NCI-H510A treated with DMSO at 0.1 percent for 48 hours (cell line): ENCODE data around the gene NPTN.
"Not testable (repeated sequence)": the region's sequence is repeated elsewhere in the genome, so short reads cannot be mapped to it uniquely, and the experiment has no call there.

Experiments used
- DNase-seq: peaks from one replicate; lab custom pipeline; 2025; lab: John Stamatoyannopoulos, UW

NPTN gene

GRCh38 chr15:73600413-73601335, 32.5 kb downstream of the NPTN start:
- DNase-seq: no peak

- no peak for DNase-seq
Measured at GRCh38 chr15:73599934-73600333, 33.3 kb downstream of the NPTN start.

- no peak for DNase-seq
Measured at GRCh38 chr15:73598530-73599160, 34.5 kb downstream of the NPTN start.

DNA sequence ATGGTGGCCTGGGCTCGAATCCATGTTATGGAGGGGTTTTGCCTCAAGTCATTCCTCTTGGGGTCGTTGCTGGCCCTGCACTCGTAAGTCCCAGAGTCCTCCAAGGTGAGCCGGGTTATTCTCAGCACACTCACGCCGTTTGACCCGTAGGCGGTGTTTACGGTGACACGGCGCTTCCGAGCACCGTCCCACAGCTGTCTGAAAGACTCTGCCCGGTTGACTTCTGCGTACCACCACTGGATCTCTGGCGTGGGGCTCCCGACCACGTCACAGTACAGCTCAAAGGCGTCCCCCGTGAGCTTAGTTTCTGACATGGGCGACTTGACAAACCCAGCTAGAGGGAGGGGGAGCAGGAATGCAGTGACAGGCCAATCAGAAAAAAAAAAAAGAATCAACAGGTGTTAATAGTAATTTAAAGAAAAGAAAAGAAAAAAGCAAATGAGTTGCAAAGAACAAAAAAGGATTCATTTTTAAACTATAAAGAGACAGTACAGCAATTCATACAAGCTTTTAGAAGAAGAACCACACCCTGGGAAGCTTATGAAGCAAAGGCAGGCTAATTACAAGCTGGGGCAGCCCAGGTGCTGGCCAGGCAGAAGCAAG, 36.1 kb downstream of the NPTN start:
- no peak for DNase-seq

- peak; percentile 3 for DNase-seq
Measured at GRCh38 chr15:73596174-73596573, 37.0 kb downstream of the NPTN start.

- DNase-seq: no peak
Measured at GRCh38 chr15:73594109-73594508, 39.1 kb downstream of the NPTN start.

- peak; percentile 14 for DNase-seq
Measured at GRCh38 chr15:73593304-73594074, 39.7 kb downstream of the NPTN start.

GRCh38 chr15:73590263-73590662, 42.9 kb downstream of the NPTN start:
- no peak for DNase-seq

DNA sequence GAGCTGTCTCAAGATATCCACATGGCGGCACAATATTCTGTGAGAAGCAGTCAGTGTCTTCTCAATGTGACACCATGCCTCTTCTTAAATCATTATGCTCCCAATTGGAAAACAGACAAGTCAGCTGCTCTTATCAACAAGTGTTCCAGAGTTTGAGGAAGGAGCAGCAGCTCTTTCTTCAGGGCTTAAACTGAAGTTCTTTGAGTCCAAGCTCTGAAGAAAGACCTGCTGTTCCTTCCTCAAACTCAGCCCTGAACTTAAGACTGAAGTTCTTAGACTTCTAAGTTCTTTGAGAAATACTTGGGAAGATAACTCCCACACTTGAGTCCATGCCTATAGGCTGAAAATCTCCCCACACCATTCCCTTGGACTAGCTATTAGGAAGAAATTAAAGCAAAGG, 43.4 kb downstream of the NPTN start:
- DNase-seq: no peak

DNA sequence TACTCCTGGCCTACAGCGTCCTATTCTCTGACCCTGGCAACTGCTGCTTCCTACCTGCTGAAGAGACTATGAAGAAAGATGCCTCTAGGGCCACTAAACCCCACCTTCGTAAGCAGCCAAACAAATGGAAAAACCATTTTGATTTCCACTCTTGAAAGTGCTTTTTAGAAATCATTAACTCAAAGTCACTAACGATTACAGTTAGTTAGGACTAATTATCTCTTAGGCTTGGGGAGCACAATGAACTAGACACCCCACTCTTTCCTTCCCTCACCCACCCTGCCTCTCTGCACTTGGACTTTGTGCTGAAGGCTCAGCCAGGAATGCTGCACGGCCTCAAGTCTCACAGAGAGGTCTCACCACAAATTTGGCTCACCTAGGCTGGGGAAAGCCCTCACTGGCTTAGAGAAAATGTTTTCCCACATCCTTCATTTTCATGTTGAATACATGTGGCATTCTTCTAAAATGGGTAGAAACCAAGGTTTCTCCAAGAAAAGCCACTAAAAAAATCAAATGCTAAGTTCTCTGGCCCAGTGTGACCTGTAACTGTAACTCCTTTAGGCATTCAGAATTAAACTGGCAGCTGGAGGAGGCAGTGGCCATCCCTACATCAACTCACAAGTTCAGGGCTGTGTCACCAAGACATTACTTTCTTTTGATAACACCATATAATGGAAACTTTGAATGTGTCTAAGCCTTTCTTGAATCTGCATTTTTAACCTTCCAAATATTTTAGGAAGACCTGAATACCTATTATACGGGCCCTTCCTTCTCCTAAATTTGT, 47.1 kb downstream of the NPTN start:
- DNase-seq: no peak

GRCh38 chr15:73584699-73585420, 48.3 kb downstream of the NPTN start:
- DNase-seq: no peak

DNA sequence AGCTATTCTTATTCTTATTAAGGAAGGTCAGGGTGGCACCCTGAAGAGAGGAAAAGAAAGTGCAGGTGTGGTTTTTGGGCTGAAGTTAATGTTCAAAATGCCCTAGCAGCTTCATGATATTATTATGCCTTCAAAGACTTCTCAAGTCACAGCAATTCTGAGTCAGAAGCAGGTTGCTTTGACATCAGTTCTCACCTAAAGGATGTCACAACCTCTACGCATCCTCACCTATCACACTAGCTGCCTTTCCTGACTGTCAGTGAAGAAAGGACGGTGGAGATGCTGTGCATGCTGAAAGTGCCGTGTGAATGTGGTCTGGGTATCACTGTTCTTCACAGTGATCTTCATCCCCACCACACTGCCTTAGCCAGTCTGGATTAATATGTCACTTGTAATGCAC, 49.6 kb downstream of the NPTN start:
- DNase-seq: no peak

- no peak for DNase-seq
Measured at GRCh38 chr15:73582851-73583379, 50.3 kb downstream of the NPTN start.

DNA sequence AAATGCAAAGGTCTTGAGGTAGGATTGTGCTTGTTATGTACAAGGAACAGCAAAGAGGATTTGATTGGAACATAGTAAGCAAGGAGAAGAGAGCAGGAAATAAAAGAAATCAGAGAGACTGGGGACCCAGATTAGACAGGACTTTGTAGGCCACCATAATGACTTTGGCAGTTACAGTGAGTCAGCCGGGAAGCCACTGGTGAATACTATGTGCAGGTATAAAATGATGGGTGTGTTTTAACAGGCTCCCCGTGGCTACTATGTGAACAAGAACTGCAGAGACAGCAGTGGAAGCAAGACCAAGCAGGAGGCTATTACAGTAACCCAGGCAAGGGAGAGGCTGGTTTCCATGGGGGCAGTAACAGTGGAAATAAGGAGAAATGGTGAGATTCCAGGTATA, 55.2 kb downstream of the NPTN start:
- no peak for DNase-seq

DNA sequence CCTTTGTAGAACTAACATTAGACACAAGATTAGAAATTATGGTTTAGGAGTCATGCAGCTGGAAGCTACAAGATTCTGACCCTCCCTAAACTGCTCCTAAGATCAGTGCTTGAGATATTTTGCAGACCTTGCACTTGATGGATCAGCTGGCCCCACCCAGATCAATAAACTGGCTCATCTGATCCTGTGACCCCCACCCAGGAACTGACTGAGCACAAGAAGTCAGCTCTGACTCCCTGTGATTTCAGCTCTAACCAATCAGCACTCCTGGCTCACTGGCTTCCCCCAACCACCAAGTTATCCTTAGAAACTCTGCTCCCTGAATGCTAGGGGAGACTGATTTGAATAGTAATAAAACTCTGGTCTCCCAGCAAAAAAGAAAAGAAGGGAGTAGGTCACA, 55.6 kb downstream of the NPTN start:
- DNase-seq: not testable (repeated sequence)

DNA sequence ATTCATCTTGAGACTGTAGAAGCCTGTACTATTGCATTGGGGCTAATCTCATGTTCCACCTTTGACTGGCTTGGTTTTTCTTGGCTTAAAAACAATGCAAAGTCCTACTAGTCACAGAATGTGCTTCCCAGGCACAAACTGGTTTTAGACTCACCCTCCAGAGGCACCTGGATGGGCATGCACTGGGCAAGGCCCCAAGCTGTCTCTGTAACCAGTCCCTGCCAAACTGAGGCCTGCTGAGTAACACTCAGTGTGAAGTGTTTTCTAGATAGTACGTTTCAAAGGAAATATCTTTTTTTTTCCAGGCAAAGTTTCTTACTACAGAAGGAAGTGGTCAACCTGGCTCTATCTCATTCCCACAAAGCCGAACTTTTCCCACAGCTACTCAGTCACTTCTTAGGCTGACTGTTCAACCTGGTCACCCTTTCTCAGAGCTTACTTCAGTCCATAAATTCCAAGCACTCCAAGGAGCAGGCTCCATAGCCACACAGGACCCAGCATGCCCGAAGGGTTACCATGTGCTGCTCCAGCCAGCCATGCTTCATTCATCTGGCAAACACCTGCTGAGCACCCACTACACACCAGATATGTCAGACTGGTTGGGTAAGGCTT, 57.4 kb downstream of the NPTN start:
- DNase-seq: peak; percentile 16

GRCh38 chr15:73573572-73573971, 59.6 kb downstream of the NPTN start:
- DNase-seq: peak; percentile 36

- no peak for DNase-seq
Measured at GRCh38 chr15:73573037-73573436, 60.2 kb downstream of the NPTN start.

- DNase-seq: no peak
Measured at GRCh38 chr15:73572296-73572695, 60.9 kb downstream of the NPTN start.

DNA sequence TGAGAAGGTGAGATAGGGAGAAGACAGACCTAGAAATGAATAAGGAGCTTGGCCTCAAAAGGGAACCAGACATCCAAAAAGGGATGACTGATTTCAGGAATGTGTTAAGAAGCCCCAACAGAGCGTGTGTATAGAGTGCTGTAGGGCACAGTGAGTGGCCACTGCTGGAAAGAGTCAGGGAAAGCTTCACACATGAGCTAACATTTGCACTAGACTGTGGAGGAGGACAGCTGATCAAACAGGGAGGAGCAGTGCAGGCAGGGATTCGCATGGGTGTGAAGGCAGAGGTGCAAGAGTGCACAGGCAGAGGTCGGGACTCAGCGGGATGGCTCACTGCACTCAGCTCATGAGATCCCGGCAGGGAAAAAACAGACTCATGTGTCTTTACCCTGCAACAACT, 61.8 kb downstream of the NPTN start:
- peak; percentile 89 for DNase-seq
